ENCODE results near the gene BEST1. TPM values are rescaled to one million over a fixed set of nuclear protein-coding genes. Genes with fewer than 3 reads are reported as not detected.

The BEST1 gene
- total and polyA plus RNA-seq, 7 donors = 0.81 to 9.8 (median 1.4) TPM

GRCh38 chr11:61983419-61983818 is 33.3 kb downstream of the BEST1 start:
- ATAC-seq = no peak
- Histone ChIP-seq H3K4me3 (no peak overlapping the region), H3K9me3 (peaks cover 8% of the 10 kb centered on the region), H3K4me1 (peaks cover 6% of the 10 kb centered on the region), H3K27ac (no peak overlapping the region), H3K36me3 (ENCODE audit: insufficient read depth in 1 of 2, low read depth in 1 of 2) (no peaks in the 10 kb centered on the region), H3K27me3 (ENCODE audit: insufficient read depth in 3 of 3, low read length in 2 of 3) (no peaks in the 10 kb centered on the region)
- no peak for DNase-seq
- TF ChIP-seq CTCF (IDR thresholded peaks at IDR 0.05) = no peak
- 72 to 76% (median 73%) methylated on average over 1 of the region's 1 CpG for WGBS, 3 donors
- intact Hi-C loops (cut with DNase I) = no loop called here

DNA sequence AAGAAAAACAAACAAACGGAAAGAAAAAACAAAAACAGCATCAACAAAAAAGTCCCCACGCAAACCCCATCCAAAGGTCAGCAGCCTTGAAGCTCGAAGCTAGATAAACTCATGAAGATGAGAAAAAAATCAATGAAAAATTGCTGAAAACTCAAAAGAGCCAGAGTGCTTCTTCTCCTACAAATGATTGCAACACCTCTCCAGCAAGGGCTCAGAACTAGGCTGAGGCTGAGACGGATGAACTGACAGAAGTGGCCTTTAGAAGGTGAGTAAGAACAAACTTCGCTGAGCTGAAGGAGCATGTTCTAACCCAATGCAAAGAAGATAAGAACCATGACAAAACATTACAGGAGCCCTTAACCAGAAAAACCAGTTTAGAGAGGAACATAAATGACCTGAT is 35.7 kb downstream of the BEST1 start:
- H3K27ac ChIP-seq = no peak overlapping the region
- no peak for TF ChIP-seq CTCF (IDR thresholded peaks at IDR 0.05)
- intact Hi-C loops (cut with DNase I) = no loop called here
- ATAC-seq (no peak), DNase-seq (no peak)
- H3K9me3 ChIP-seq = peaks cover 12% of the 10 kb centered on the region
- H3K27me3 ChIP-seq (ENCODE audit: insufficient read depth in 3 of 3, low read length in 2 of 3) = no peaks in the 10 kb centered on the region
- 92 to 97% (median 93%) methylated on average over 5 of the region's 5 CpGs for WGBS, 3 donors
- H3K4me3 ChIP-seq = no peak overlapping the region
- H3K4me1 ChIP-seq = no peaks in the 10 kb centered on the region
- no peaks in the 10 kb centered on the region for H3K36me3 ChIP-seq (ENCODE audit: insufficient read depth in 1 of 2, low read depth in 1 of 2)

DNA sequence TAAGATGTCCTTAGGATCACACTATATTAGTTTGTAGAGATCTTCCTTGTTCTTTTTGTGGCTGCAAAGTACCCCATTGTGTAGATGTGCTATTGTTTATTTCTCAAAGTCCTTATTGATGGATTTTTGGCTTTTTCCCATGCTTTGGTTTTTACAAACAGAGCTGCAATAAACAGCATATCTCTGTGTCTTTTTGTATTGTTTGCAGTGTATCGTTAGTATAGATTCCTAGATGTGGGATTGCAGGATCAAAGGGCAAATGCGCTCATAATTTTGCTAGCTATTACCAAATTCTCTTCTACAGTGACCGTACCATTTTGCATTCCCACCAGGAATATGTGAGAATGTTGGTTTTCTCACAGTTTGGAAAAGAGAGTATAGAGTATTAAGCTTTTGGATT is 44.8 kb downstream of the BEST1 start:
- H3K4me1 ChIP-seq = no peaks in the 10 kb centered on the region
- H3K36me3 ChIP-seq (ENCODE audit: insufficient read depth in 1 of 2, low read depth in 1 of 2) = no peaks in the 10 kb centered on the region
- no peak overlapping the region for H3K27ac ChIP-seq
- 84 to 89% (median 86%) methylated on average over 3 of the region's 3 CpGs for WGBS, 3 donors
- H3K27me3 ChIP-seq (ENCODE audit: insufficient read depth in 3 of 3, low read length in 2 of 3) = no peaks in the 10 kb centered on the region
- no peak for TF ChIP-seq CTCF (IDR thresholded peaks at IDR 0.05)
- H3K9me3 ChIP-seq = peaks cover 6% of the 10 kb centered on the region
- DNase-seq = no peak
- ATAC-seq = no peak
- no peak overlapping the region for H3K4me3 ChIP-seq
- intact Hi-C loops (cut with DNase I) = no loop called here

DNA sequence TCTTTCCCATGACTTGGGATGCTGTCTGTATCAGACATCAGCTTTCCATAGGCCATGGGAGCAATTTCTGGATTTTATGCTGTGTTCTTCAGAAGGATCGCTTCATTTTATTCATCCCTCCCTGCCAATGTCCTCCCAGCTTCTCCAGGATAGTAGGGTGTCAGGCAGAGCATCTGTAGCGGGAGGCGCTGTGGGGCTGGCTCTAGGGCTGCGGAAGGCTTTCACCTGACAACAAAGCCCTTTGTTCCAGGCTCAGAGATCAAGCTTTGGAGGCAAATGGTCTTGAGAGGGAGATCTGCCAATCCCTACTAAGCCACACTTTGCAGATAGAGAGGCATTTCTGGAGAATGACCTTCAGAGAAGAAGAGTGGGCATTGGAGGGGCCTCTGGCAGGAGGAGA is 46.8 kb downstream of the BEST1 start:
- H3K4me1 ChIP-seq = no peaks in the 10 kb centered on the region
- ATAC-seq (no peak), DNase-seq (no peak)
- peaks cover 6% of the 10 kb centered on the region for H3K9me3 ChIP-seq
- H3K27me3 ChIP-seq (ENCODE audit: insufficient read depth in 3 of 3, low read length in 2 of 3) = no peaks in the 10 kb centered on the region
- no peak overlapping the region for H3K27ac ChIP-seq
- TF ChIP-seq CTCF (IDR thresholded peaks at IDR 0.05) = no peak
- 95 to 97% (median 96%) methylated on average over 4 of the region's 4 CpGs for WGBS, 3 donors
- no peaks in the 10 kb centered on the region for H3K36me3 ChIP-seq (ENCODE audit: insufficient read depth in 1 of 2, low read depth in 1 of 2)
- intact Hi-C loops (cut with DNase I) = no loop called here
- H3K4me3 ChIP-seq = no peak overlapping the region

DNA sequence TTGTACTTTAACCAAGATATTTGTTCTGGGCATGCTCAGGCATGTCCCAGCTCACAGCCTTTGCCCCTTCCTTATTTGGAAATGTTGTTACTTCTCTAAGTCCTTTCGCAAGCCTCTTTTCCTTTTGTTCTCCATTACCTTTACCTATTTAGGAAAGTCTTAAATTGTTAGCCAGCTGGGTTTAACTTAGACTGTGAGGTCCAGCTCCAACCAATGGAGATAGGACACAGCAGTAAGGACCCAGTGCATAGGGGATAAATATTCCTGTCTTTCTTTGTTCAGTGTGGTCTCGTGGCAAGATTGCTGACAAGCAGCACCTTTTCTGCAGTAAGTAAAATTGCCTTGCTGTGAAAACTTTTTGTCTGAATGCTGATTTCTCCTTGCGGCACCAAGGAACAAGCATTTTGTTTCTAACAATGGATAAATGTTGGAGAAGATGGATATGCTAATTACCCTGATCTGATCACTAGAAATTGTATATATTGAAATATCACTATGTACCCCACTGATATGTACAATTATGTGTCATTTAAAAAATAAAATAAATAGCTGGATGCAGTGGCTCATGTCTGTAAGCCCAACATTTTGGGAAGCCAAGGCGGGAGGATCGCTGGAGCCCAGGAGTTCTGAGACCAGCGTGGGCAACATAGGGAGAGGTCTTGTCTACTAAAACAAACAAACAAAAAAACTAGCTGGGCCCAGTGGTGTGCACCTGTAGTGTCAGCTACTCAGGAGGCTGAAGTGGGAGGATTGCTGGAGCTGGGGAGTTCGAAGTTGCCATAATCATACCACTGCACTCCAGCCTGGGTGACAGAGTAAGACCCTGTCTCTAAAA is 49.2 kb downstream of the BEST1 start:
- Histone ChIP-seq H3K4me1 (no peaks in the 10 kb centered on the region), H3K4me3 (no peak overlapping the region), H3K9me3 (peaks cover 6% of the 10 kb centered on the region), H3K27ac (no peak overlapping the region), H3K27me3 (ENCODE audit: insufficient read depth in 3 of 3, low read length in 2 of 3) (no peaks in the 10 kb centered on the region), H3K36me3 (ENCODE audit: insufficient read depth in 1 of 2, low read depth in 1 of 2) (no peaks in the 10 kb centered on the region)
- DNase-seq (no peak), ATAC-seq (no peak)
- intact Hi-C loops (cut with DNase I) = no loop called here
- TF ChIP-seq CTCF (IDR thresholded peaks at IDR 0.05) = no peak
- 97 to 99% (median 97%) methylated on average over 7 of the region's 7 CpGs for WGBS, 3 donors
